T-helper 1 cell (primary cell): Measurements from ENCODE around the gene SPOCD1.

ENCODE experiments used
- DNase-seq, 5 donors: peaks; one replicate each; pipeline ENCODE4 v3.0.0-alpha.2; 2012 to 2020
- total RNA-seq, 4 donors: gene quantifications; one replicate each; lab custom pipeline; 2026; lab: John Stamatoyannopoulos, UW

Gene SPOCD1
- 0 reads per million in 4 donors for total RNA-seq

GRCh38 chr1:31815752-31816500, at the start of gene SPOCD1:
TSS of gene SPOCD1 (minus strand) at chr1:31816022. CDS start at chr1:31815333, 689 bp downstream.
- peak; percentile 69 to 84 (median 77) for DNase-seq

GRCh38 chr1:31862071-31862470, 46.2 kb upstream of the SPOCD1 start:
- DNase-seq = no peak

GRCh38 chr1:31861346-31861745, 45.5 kb upstream of the SPOCD1 start:
- no peak for DNase-seq

GRCh38 chr1:31860581-31860980, 44.8 kb upstream of the SPOCD1 start:
- DNase-seq = no peak

GRCh38 chr1:31859719-31860118, 43.9 kb upstream of the SPOCD1 start:
- no peak for DNase-seq

GRCh38 chr1:31859044-31859443, 43.2 kb upstream of the SPOCD1 start:
- DNase-seq = no peak

- DNase-seq = no peak
Measured at GRCh38 chr1:31857863-31858262, 42.0 kb upstream of the SPOCD1 start.

- no peak for DNase-seq
Measured at GRCh38 chr1:31856140-31856539, 40.3 kb upstream of the SPOCD1 start.

GRCh38 chr1:31855038-31855845, 39.4 kb upstream of the SPOCD1 start:
- no peak for DNase-seq

GRCh38 chr1:31849653-31850052, 33.8 kb upstream of the SPOCD1 start:
- DNase-seq = no peak

- DNase-seq = peak in 4 of 5 donors; percentile 19 to 72 (median 20)
Measured at GRCh38 chr1:31848381-31848897, 32.6 kb upstream of the SPOCD1 start.

GRCh38 chr1:31846484-31846883, 30.7 kb upstream of the SPOCD1 start:
- no peak for DNase-seq

GRCh38 chr1:31843506-31843905, 27.7 kb upstream of the SPOCD1 start:
- DNase-seq = no peak

GRCh38 chr1:31839662-31840343, 24.0 kb upstream of the SPOCD1 start:
- no peak for DNase-seq

- DNase-seq = no peak
Measured at GRCh38 chr1:31837451-31838158, 21.8 kb upstream of the SPOCD1 start.

- DNase-seq = no peak
Measured at GRCh38 chr1:31836638-31837037, 20.8 kb upstream of the SPOCD1 start.

- no peak for DNase-seq
Measured at GRCh38 chr1:31835415-31835814, 19.6 kb upstream of the SPOCD1 start.

- peak in 1 of 5 donors; percentile 26 for DNase-seq
Measured at GRCh38 chr1:31834501-31834900, 18.7 kb upstream of the SPOCD1 start.

- DNase-seq = no peak
Measured at GRCh38 chr1:31831397-31832378, 15.9 kb upstream of the SPOCD1 start.

- no peak for DNase-seq
Measured at GRCh38 chr1:31830511-31830910, 14.7 kb upstream of the SPOCD1 start.

- no peak for DNase-seq
Measured at GRCh38 chr1:31830065-31830464, 14.2 kb upstream of the SPOCD1 start.
